H9 (cell line): Measurements from ENCODE around the gene ZNF408. TPM values are rescaled to one million over a fixed set of nuclear protein-coding genes. Genes with fewer than 3 reads are reported as not detected.

Experiments
- DNase-seq: peaks from one replicate; pipeline ENCODE4 v3.0.0-alpha.2; 2017
- H2AFZ ChIP-seq: one replicate; pipeline ENCODE4 v1.6.1; 2013; ENCODE audit warnings: mild to moderate bottlenecking, low read length, control low read depth, moderate library complexity
- H2AK5ac ChIP-seq: 2 replicates; pipeline ENCODE4 v1.6.1; 2013; ENCODE audit warnings: low read length, control low read depth, mixed read lengths; ENCODE audit not compliant: insufficient read length
- H2BK120ac ChIP-seq: one replicate; pipeline ENCODE4 v1.6.1; 2013; ENCODE audit warnings: low read depth, mild to moderate bottlenecking, low read length, control low read depth, inconsistent platforms; ENCODE audit not compliant: poor library complexity, severe bottlenecking
- H2BK12ac ChIP-seq: 2 replicates; pipeline ENCODE4 v1.6.1; 2013; ENCODE audit warnings: low read length, control low read depth, mixed read lengths, low read depth; ENCODE audit not compliant: insufficient read length
- H2BK15ac ChIP-seq: 2 replicates; pipeline ENCODE4 v1.6.1; 2013; ENCODE audit warnings: low read depth, low read length, control low read depth
- H2BK20ac ChIP-seq: one replicate; pipeline ENCODE4 v1.6.1; 2013; ENCODE audit warnings: low read depth, mild to moderate bottlenecking, low read length, control low read depth, inconsistent platforms; ENCODE audit not compliant: poor library complexity, severe bottlenecking
- H2BK5ac ChIP-seq: 2 replicates; pipeline ENCODE4 v1.6.1; 2013; ENCODE audit warnings: low read length, control low read depth, mixed read lengths; ENCODE audit not compliant: insufficient read length
- H3K14ac ChIP-seq: 2 replicates; pipeline ENCODE4 v1.6.1; 2013; ENCODE audit warnings: low read length, control low read depth; ENCODE audit not compliant: insufficient read depth
- H3K18ac ChIP-seq: 2 replicates; pipeline ENCODE4 v1.6.1; 2013; ENCODE audit warnings: low read depth, mild to moderate bottlenecking, mixed read lengths, low read length, control low read depth; ENCODE audit not compliant: insufficient read length
- H3K23ac ChIP-seq: 2 replicates; pipeline ENCODE4 v1.6.1; 2013; ENCODE audit warnings: low read length, control low read depth, mixed read lengths, low read depth; ENCODE audit not compliant: insufficient read length
- H3K23me2 ChIP-seq: 2 replicates; pipeline ENCODE4 v1.6.1; 2013; ENCODE audit warnings: low read depth, mild to moderate bottlenecking, mixed read lengths, low read length, control low read depth; ENCODE audit not compliant: insufficient read length, poor library complexity, severe bottlenecking
- H3K27ac ChIP-seq: 2 replicates; pipeline ENCODE4 v1.5.1; 2013; ENCODE audit warnings: low read length, control low read depth, mixed read lengths, low read depth; ENCODE audit not compliant: insufficient read length
- H3K27me3 ChIP-seq: 2 replicates; pipeline ENCODE4 v1.6.1; 2013; ENCODE audit warnings: low read length, control low read depth, inconsistent platforms; ENCODE audit not compliant: insufficient read depth
- H3K4ac ChIP-seq: 2 replicates; pipeline ENCODE4 v1.6.1; 2013; ENCODE audit warnings: low read depth, mild to moderate bottlenecking, control low read depth, inconsistent platforms, low read length, moderate library complexity
- H3K4me1 ChIP-seq: 2 replicates; pipeline ENCODE4 v1.6.1; 2013; ENCODE audit warnings: low read length, control low read depth, inconsistent platforms; ENCODE audit not compliant: insufficient read depth
- H3K4me2 ChIP-seq: 2 replicates; pipeline ENCODE4 v1.6.1; 2013; ENCODE audit warnings: low read length, control low read depth, mixed read lengths; ENCODE audit not compliant: insufficient read length, insufficient read depth
- H3K56ac ChIP-seq: 2 replicates; pipeline ENCODE4 v1.6.1; 2013; ENCODE audit warnings: low read depth, mild to moderate bottlenecking, mixed read lengths, low read length, control low read depth; ENCODE audit not compliant: insufficient read length
- H3K79me1 ChIP-seq: 2 replicates; pipeline ENCODE4 v1.6.1; 2013; ENCODE audit warnings: low read depth, mild to moderate bottlenecking, moderate library complexity, low read length, control low read depth, inconsistent platforms; ENCODE audit not compliant: insufficient read depth, poor library complexity, severe bottlenecking
- H3K79me2 ChIP-seq: 2 replicates; pipeline ENCODE4 v1.6.1; 2013; ENCODE audit warnings: low read length, control low read depth, inconsistent platforms; ENCODE audit not compliant: insufficient read depth
- H3K9ac ChIP-seq: 2 replicates; pipeline ENCODE4 v1.6.1; 2013; ENCODE audit warnings: low read length, control low read depth, mixed read lengths; ENCODE audit not compliant: insufficient read length; ENCODE audit errors: extremely low read depth
- H3K9me3 ChIP-seq: one replicate; pipeline ENCODE4 v1.6.1; 2013; ENCODE audit warnings: low read depth, low read length, inconsistent platforms; ENCODE audit not compliant: control insufficient read depth
- H3T11ph ChIP-seq: one replicate; pipeline ENCODE4 v1.6.1; 2013; ENCODE audit warnings: mild to moderate bottlenecking, low read length, control low read depth, inconsistent platforms
- H4K20me1 ChIP-seq: one replicate; pipeline ENCODE4 v1.6.1; 2013; ENCODE audit not compliant: control insufficient read depth, insufficient read length, insufficient read depth
- H4K5ac ChIP-seq: 2 replicates; pipeline ENCODE4 v1.6.1; 2013; ENCODE audit warnings: low read depth, mild to moderate bottlenecking, mixed read lengths, low read length, control low read depth; ENCODE audit not compliant: insufficient read length
- H4K8ac ChIP-seq: replicated peaks from 2 replicates; pipeline ENCODE4 v1.6.1; 2013; ENCODE audit warnings: low read length, control low read depth, mixed read lengths, low read depth; ENCODE audit not compliant: insufficient read length
- H4K91ac ChIP-seq: 2 replicates; pipeline ENCODE4 v1.6.1; 2013; ENCODE audit warnings: low read depth, mild to moderate bottlenecking, moderate library complexity, mixed read lengths, low read length, control low read depth; ENCODE audit not compliant: insufficient read length
- H3K27ac Mint-ChIP-seq, 3 experiments: 2 replicates in 2 of 3; 3 replicates in 1 of 3; pipeline ENCODE4 v1.8.0; 2020 to 2021; ENCODE audit warnings: mixed read lengths in 3 of 3, mild to moderate bottlenecking in 1 of 3, moderate library complexity in 1 of 3
- H3K27me3 Mint-ChIP-seq: 2 replicates; pipeline ENCODE4 v1.8.0; 2021; ENCODE audit warnings: low read depth, mild to moderate bottlenecking, moderate library complexity, mixed read lengths
- H3K36me3 Mint-ChIP-seq, 3 experiments: 2 replicates in 2 of 3; 3 replicates in 1 of 3; pipeline ENCODE4 v1.8.0; 2020 to 2021; ENCODE audit warnings: low read depth in 3 of 3, mixed read lengths in 3 of 3; ENCODE audit not compliant: insufficient read depth in 1 of 3
- H3K4me1 Mint-ChIP-seq, 2 experiments: 2 replicates each; pipeline ENCODE4 v1.8.0; 2020; ENCODE audit warnings: mixed read lengths in 2 of 2
- H3K4me3 Mint-ChIP-seq, 2 experiments: 2 replicates in 1 of 2; 3 replicates in 1 of 2; pipeline ENCODE4 v1.8.0; 2020 to 2021; ENCODE audit warnings: mild to moderate bottlenecking in 2 of 2, mixed read lengths in 2 of 2, moderate library complexity in 1 of 2
- H3K9me3 Mint-ChIP-seq, 2 experiments: 2 replicates in 1 of 2; 3 replicates in 1 of 2; pipeline ENCODE4 v1.8.0; 2020; ENCODE audit warnings: mild to moderate bottlenecking in 2 of 2, mixed read lengths in 2 of 2, moderate library complexity in 1 of 2
- WGBS: extraction: QIAGEN DNeasy Blood & Tissue Kit; methylation state at CpG from one replicate; pipeline ENCODE4 v1.1.7; 2013; ENCODE audit warnings: missing lambda C conversion rate, low lambda C conversion rate, mixed read lengths; ENCODE audit not compliant: insufficient read length; ENCODE audit errors: extremely low coverage; 5-methylcytosine and 5-hydroxymethylcytosine counted together
- total RNA-seq: library from RNA; stranded (reverse); gene quantifications from 2 replicates; pipeline ENCODE4 v1.2.1, GENCODE V29; 2021
- TF ChIP-seq, protein P1 (sequence below): fragments of 200-600 bp; sonication (generic); conservative IDR thresholded peaks from 3 replicates; pipeline ENCODE4 v1.8.0; 2021; ENCODE audit warnings: antibody characterized with exemption, mild to moderate bottlenecking

Gene ZNF408
- total RNA-seq, 1 experiment from 2014 or later = 16.6 TPM

DNA sequence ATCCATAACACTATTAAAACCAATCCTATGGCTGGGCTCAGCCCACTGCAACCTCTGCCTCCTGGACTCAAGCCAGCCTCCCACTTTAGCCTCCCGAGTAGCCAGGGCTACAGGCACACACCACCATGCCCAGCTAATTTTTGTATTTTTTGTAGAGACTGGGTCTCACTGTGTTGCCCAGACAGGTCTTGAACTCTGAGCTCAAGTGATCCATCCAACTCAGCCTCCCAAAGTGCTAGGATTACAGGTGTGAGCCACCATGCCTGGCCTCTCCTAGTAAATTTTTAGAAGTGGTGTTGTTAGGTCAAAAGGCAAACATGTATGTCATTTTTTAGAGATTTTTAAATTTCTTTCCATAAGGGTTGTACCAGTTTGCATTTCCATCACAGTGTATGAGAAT, 32.4 kb downstream of the ZNF408 start:
- Mint-ChIP-seq H3K27me3 (no peaks in the 10 kb centered on the region; the same call in 1 of the 2 replicates), H3K27ac (no peak overlapping the region), H3K4me3 (no peak overlapping the region), H3K9me3 (no peaks in the 10 kb centered on the region; a peak in 1 of 5 replicates), H3K4me1 (no peaks in the 10 kb centered on the region), H3K36me3 (no peaks in the 10 kb centered on the region)
- H4K8ac ChIP-seq = no peak overlapping the region
- H3T11ph ChIP-seq = no peak overlapping the region
- no peaks in the 10 kb centered on the region for H3K79me2 ChIP-seq
- no peak overlapping the region for H4K5ac ChIP-seq
- H2BK20ac ChIP-seq = no peak overlapping the region
- no peak overlapping the region for H2AFZ ChIP-seq
- H3K4me1 ChIP-seq = no peaks in the 10 kb centered on the region
- no peaks in the 10 kb centered on the region for H3K27me3 ChIP-seq
- H3K9ac ChIP-seq = no peak overlapping the region
- DNase-seq = no peak
- no peaks in the 10 kb centered on the region for H3K23me2 ChIP-seq
- no peak overlapping the region for H3K4me2 ChIP-seq
- H3K9me3 ChIP-seq = no peaks in the 10 kb centered on the region
- TF ChIP-seq, protein P1, sequence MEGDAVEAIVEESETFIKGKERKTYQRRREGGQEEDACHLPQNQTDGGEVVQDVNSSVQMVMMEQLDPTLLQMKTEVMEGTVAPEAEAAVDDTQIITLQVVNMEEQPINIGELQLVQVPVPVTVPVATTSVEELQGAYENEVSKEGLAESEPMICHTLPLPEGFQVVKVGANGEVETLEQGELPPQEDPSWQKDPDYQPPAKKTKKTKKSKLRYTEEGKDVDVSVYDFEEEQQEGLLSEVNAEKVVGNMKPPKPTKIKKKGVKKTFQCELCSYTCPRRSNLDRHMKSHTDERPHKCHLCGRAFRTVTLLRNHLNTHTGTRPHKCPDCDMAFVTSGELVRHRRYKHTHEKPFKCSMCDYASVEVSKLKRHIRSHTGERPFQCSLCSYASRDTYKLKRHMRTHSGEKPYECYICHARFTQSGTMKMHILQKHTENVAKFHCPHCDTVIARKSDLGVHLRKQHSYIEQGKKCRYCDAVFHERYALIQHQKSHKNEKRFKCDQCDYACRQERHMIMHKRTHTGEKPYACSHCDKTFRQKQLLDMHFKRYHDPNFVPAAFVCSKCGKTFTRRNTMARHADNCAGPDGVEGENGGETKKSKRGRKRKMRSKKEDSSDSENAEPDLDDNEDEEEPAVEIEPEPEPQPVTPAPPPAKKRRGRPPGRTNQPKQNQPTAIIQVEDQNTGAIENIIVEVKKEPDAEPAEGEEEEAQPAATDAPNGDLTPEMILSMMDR = no peak
- no peak overlapping the region for H3K23ac ChIP-seq
- H3K4ac ChIP-seq = no peak overlapping the region
- no peaks in the 10 kb centered on the region for H4K20me1 ChIP-seq
- no peak overlapping the region for H4K91ac ChIP-seq
- no peak overlapping the region for H3K18ac ChIP-seq
- no peak overlapping the region for H3K56ac ChIP-seq
- WGBS = no CpG with 5 or more reads among the region's 1 CpG
- no peak overlapping the region for H2BK5ac ChIP-seq
- no peak overlapping the region for H2BK120ac ChIP-seq
- H2BK12ac ChIP-seq = no peak overlapping the region
- no peak overlapping the region for H3K14ac ChIP-seq
- no peaks in the 10 kb centered on the region for H3K79me1 ChIP-seq
- no peak overlapping the region for H2BK15ac ChIP-seq
- H2AK5ac ChIP-seq = no peak overlapping the region
- H3K27ac ChIP-seq = no peak overlapping the region
